SK-N-SH (cell line): ENCODE data around the gene C9orf85. TPM values are rescaled to one million over a fixed set of nuclear protein-coding genes. Genes with fewer than 3 reads are reported as not detected.

Experiments used
- CTCF ChIA-PET: fragments of 300-600, 350-600 bp; formaldehyde crosslinking; extraction: SDS; loops from one replicate; lab custom pipeline; 2021; lab: Yijun Ruan, JAX
- POLR2A ChIA-PET: fragments of 350-600 bp; sonication (Branson Sonifier 250); formaldehyde crosslinking; extraction: SDS; loops from one replicate; lab custom pipeline; 2020; ENCODE audit warnings: antibody characterized with exemption, inconsistent platforms; lab: Yijun Ruan, JAX
- DNase-seq: peaks from one replicate; pipeline ENCODE4 v3.0.0; 2012
- H2AFZ ChIP-seq: fragments of 200-600 bp; sonication (generic); 2 replicates; pipeline ENCODE4 v1.8.1; 2016; ENCODE audit warnings: antibody characterized with exemption, mild to moderate bottlenecking, low read depth
- H3F3A ChIP-seq: fragments of 200-600 bp; sonication (generic); replicated peaks from 2 replicates; pipeline ENCODE3; 2016; ENCODE audit warnings: antibody characterized with exemption, mild to moderate bottlenecking; ENCODE audit not compliant: insufficient read depth
- H3K27ac ChIP-seq, 2 experiments: fragments of 200-500 bp in 1 of 2; fragments of 200-600 bp in 1 of 2; sonication (Bioruptor generic) in 1 of 2; sonication (generic), shearing (Covaris generic) in 1 of 2; 2 replicates each; pipeline versions ENCODE4 v1.5.1 to v1.6.1; 2014 to 2016; ENCODE audit warnings: low read depth in 2 of 2, inconsistent platforms in 1 of 2, low read length in 1 of 2, mild to moderate bottlenecking in 1 of 2, mixed read lengths in 1 of 2
- H3K27me3 ChIP-seq: fragments of 200-600 bp; sonication (generic), shearing (Covaris generic); 2 replicates; pipeline ENCODE4 v1.6.1; 2016; ENCODE audit warnings: mixed run types; ENCODE audit not compliant: insufficient read depth
- H3K36me3 ChIP-seq, 2 experiments: fragments of 200-500 bp in 1 of 2; fragments of 200-600 bp in 1 of 2; sonication (Bioruptor generic) in 1 of 2; sonication (generic) in 1 of 2; replicated peaks in 1 of 2; 2 replicates each; pipeline versions ENCODE3 to v1.5.1; 2014 to 2016; ENCODE audit warnings: low read length in 1 of 2, mild to moderate bottlenecking in 1 of 2; ENCODE audit not compliant: insufficient read depth in 2 of 2, control insufficient read depth in 1 of 2
- H3K4me1 ChIP-seq, 2 experiments: fragments of 200-500 bp in 1 of 2; fragments of 200-600 bp in 1 of 2; sonication (Bioruptor generic) in 1 of 2; sonication (generic), shearing (Covaris generic) in 1 of 2; 2 replicates each; pipeline versions ENCODE4 v1.5.1 to v1.6.1; 2014 to 2016; ENCODE audit warnings: low read depth in 1 of 2, low read length in 1 of 2, mixed run types in 1 of 2; ENCODE audit not compliant: insufficient read depth in 2 of 2, control insufficient read depth in 1 of 2
- H3K4me2 ChIP-seq: fragments of 200-600 bp; sonication (generic), shearing (Covaris generic); 2 replicates; pipeline ENCODE4 v1.6.1; 2017; ENCODE audit warnings: mixed run types
- H3K4me3 ChIP-seq, 2 experiments: fragments of 200-500 bp in 1 of 2; fragments of 200-600 bp in 1 of 2; sonication (Bioruptor generic) in 1 of 2; sonication (generic), shearing (Covaris generic) in 1 of 2; 2 replicates each; pipeline versions ENCODE4 v1.5.1 to v1.8.1; 2014 to 2016; ENCODE audit warnings: low read depth in 2 of 2, inconsistent platforms in 1 of 2, low read length in 1 of 2, mild to moderate bottlenecking in 1 of 2, mixed read lengths in 1 of 2, moderate library complexity in 1 of 2
- H3K79me2 ChIP-seq: fragments of 200-600 bp; sonication (generic); 2 replicates; pipeline ENCODE4 v1.8.1; 2017; ENCODE audit warnings: mild to moderate bottlenecking; ENCODE audit not compliant: insufficient read depth
- H3K9ac ChIP-seq: fragments of 200-600 bp; sonication (generic); 2 replicates; pipeline ENCODE4 v1.6.1; 2017; ENCODE audit warnings: mixed run types
- H3K9me2 ChIP-seq: fragments of 200-600 bp; sonication (generic); 2 replicates; pipeline ENCODE4 v1.6.1; 2017; ENCODE audit warnings: mixed run types
- H3K9me3 ChIP-seq: fragments of 200-600 bp; sonication (generic); 2 replicates; pipeline ENCODE4 v1.6.1; 2017; ENCODE audit warnings: mixed run types, mild to moderate bottlenecking, moderate library complexity
- H4K20me1 ChIP-seq: fragments of 200-600 bp; sonication (generic); 2 replicates; pipeline ENCODE4 v1.6.1; 2017; ENCODE audit warnings: mild to moderate bottlenecking, mixed run types; ENCODE audit not compliant: insufficient read depth
- CHD2 ChIP-seq: fragments of 150-350 bp; IDR thresholded peaks from 2 replicates; pipeline ENCODE4 v1.6.1; 2018; ENCODE audit warnings: low read length; ENCODE audit not compliant: partially characterized antibody
- EP300 ChIP-seq, 2 experiments: IDR thresholded peaks; 2 replicates each; pipeline versions ENCODE4 v1.4.0 to v1.6.1; 2012; ENCODE audit warnings: borderline replicate concordance in 1 of 2, low read depth in 1 of 2, low read length in 1 of 2
- FOXJ3 ChIP-seq: sonication (generic); formaldehyde crosslinking; IDR thresholded peaks from 2 replicates; pipeline ENCODE4 v1.5.1; 2020; ENCODE audit warnings: mild to moderate bottlenecking, missing genetic modification reagents
- FOXM1 ChIP-seq: IDR thresholded peaks from 2 replicates; pipeline ENCODE4 v1.4.0; 2012; ENCODE audit warnings: low read depth, mild to moderate bottlenecking
- GABPA ChIP-seq: IDR thresholded peaks from 2 replicates; pipeline ENCODE4 v1.4.0; 2012; ENCODE audit warnings: low read depth, mild to moderate bottlenecking
- GATA2 ChIP-seq: sonication (generic); formaldehyde crosslinking; IDR thresholded peaks from 2 replicates; pipeline ENCODE4 v1.5.0; 2020; ENCODE audit warnings: mild to moderate bottlenecking, missing genetic modification reagents
- MAX ChIP-seq: IDR thresholded peaks from 2 replicates; pipeline ENCODE4 v1.4.0; 2012; ENCODE audit warnings: low read depth
- NFIC ChIP-seq: IDR thresholded peaks from 2 replicates; pipeline ENCODE4 v1.4.0; 2012; ENCODE audit warnings: borderline replicate concordance
- NRF1 ChIP-seq: IDR thresholded peaks from 2 replicates; pipeline ENCODE4 v1.6.1; 2012; ENCODE audit warnings: low read depth, mild to moderate bottlenecking, low read length
- RAD21 ChIP-seq: IDR thresholded peaks from 2 replicates; pipeline ENCODE4 v1.6.1; 2012; ENCODE audit warnings: mild to moderate bottlenecking, low read length
- RCOR1 ChIP-seq: fragments of 150-350 bp; IDR thresholded peaks from 2 replicates; pipeline ENCODE4 v1.6.1; 2017; ENCODE audit warnings: antibody characterized with exemption, low read length
- RXRA ChIP-seq: IDR thresholded peaks from 2 replicates; pipeline ENCODE4 v1.4.0; 2012; ENCODE audit warnings: low read depth, mild to moderate bottlenecking, borderline replicate concordance
- SIN3A ChIP-seq: IDR thresholded peaks from 2 replicates; pipeline ENCODE4 v1.6.1; 2012; ENCODE audit warnings: low read depth, mild to moderate bottlenecking, low read length, moderate library complexity, borderline replicate concordance
- TEAD4 ChIP-seq: IDR thresholded peaks from 2 replicates; pipeline ENCODE4 v1.4.0; 2012; ENCODE audit warnings: mild to moderate bottlenecking, borderline replicate concordance; ENCODE audit not compliant: insufficient read depth
- ZBTB33 ChIP-seq: IDR thresholded peaks from 2 replicates; pipeline ENCODE4 v1.4.0; 2012; ENCODE audit warnings: low read depth, borderline replicate concordance
- WGBS: methylation state at CpG from one replicate; pipeline ENCODE4 v1.1.6; 2017; ENCODE audit warnings: low lambda C conversion rate; 5-methylcytosine and 5-hydroxymethylcytosine counted together
- polyA plus RNA-seq, 3 experiments: library from polyadenylated mRNA; depleted of rRNA; stranded (reverse); fragments of >200 nt; gene quantifications; 2 replicates each; pipeline ENCODE4 v1.2.3, GENCODE V29; 2012
- TF ChIP-seq, protein P1 (sequence below): IDR thresholded peaks from 2 replicates; pipeline ENCODE4; 2012
- TF ChIP-seq, protein P2 (sequence below): fragments of 200-600 bp; sonication (generic); IDR thresholded peaks from 2 replicates; pipeline ENCODE4 v1.6.1; 2017; ENCODE audit warnings: antibody characterized with exemption, mild to moderate bottlenecking, moderate library complexity

Gene C9orf85
- polyA plus RNA-seq, 1 of the 3 experiments (the other 2 are of a cell fraction): 11.1 TPM

- no peak for DNase-seq
- Histone ChIP-seq H3K4me1 (no peaks in the 10 kb centered on the region), H3K9me2 (no peaks in the 10 kb centered on the region), H3K9me3 (no peaks in the 10 kb centered on the region), H3K9ac (no peak overlapping the region), H2AFZ (no peak overlapping the region), H3K36me3 (peaks cover 0 to 4% of the 10 kb centered on the region in 2 experiments), H3K27me3 (no peaks in the 10 kb centered on the region), H4K20me1 (no peaks in the 10 kb centered on the region), H3K4me3 (no peak overlapping the region), H3K79me2 (peaks cover 35% of the 10 kb centered on the region; the same call in 1 of the 2 replicates), H3K4me2 (no peak overlapping the region), H3K27ac (no peak overlapping the region), H3F3A (peaks cover 3% of the 10 kb centered on the region)
- TF ChIP-seq FOXM1 (no peak), MAX (no peak), FOXJ3 (CRISPR knock-in tag) (no peak)
- POLR2A ChIA-PET: no interaction called here
- CTCF ChIA-PET: interaction anchor here (1.5 to 1.8 kb wide), 2 partner anchors 17 to 18 kb away, joined by 3 to 6 read pairs; no protein-coding TSS in a partner anchor
- WGBS: 95% methylated on average over 2 of the region's 2 CpGs
Observed at GRCh38 chr9:71931166-71931565, 19.7 kb downstream of the C9orf85 start.

- H4K20me1 ChIP-seq: peaks cover 8% of the 10 kb centered on the region
- no peak overlapping the region for H3K9ac ChIP-seq
- no peak overlapping the region; a peak in 1 of 4 replicates for H3K27ac ChIP-seq
- no peak overlapping the region for H2AFZ ChIP-seq
- no peaks in the 10 kb centered on the region for H3K36me3 ChIP-seq
- CTCF ChIA-PET: interaction anchor here (1.3 kb wide), 1 partner anchor 37 kb away, joined by 4 read pairs; no protein-coding TSS in a partner anchor
- POLR2A ChIA-PET: no interaction called here
- no peak overlapping the region for H3K4me2 ChIP-seq
- H3F3A ChIP-seq: peaks cover 5% of the 10 kb centered on the region
- peaks cover 42% of the 10 kb centered on the region; the same call in 1 of the 2 replicates for H3K79me2 ChIP-seq
- H3K27me3 ChIP-seq: no peaks in the 10 kb centered on the region
- H3K9me3 ChIP-seq: no peaks in the 10 kb centered on the region
- WGBS: 75% methylated on average over 1 of the region's 1 CpG
- H3K4me1 ChIP-seq: no peaks in the 10 kb centered on the region; a peak in 1 of 4 replicates
- TF ChIP-seq ZBTB33 (no peak), CHD2 (no peak), FOXJ3 (CRISPR knock-in tag) (no peak)
- H3K4me3 ChIP-seq: no peak overlapping the region
- no peak for DNase-seq
- no peaks in the 10 kb centered on the region for H3K9me2 ChIP-seq
Observed at GRCh38 chr9:71936066-71936465, 24.6 kb downstream of the C9orf85 start.

GRCh38 chr9:71937070-71937625, 25.7 kb downstream of the C9orf85 start:
- Histone ChIP-seq H3K4me2 (no peak overlapping the region), H2AFZ (no peak overlapping the region), H3K79me2 (peaks cover 35% of the 10 kb centered on the region; the same call in 1 of the 2 replicates), H3K9ac (no peak overlapping the region), H3K27ac (no peak overlapping the region), H3K4me3 (no peak overlapping the region), H3K36me3 (no peaks in the 10 kb centered on the region), H3K9me2 (no peaks in the 10 kb centered on the region), H4K20me1 (peaks cover 8% of the 10 kb centered on the region), H3K27me3 (no peaks in the 10 kb centered on the region), H3K4me1 (no peaks in the 10 kb centered on the region; a peak in 1 of 4 replicates), H3K9me3 (no peaks in the 10 kb centered on the region), H3F3A (peaks cover 5% of the 10 kb centered on the region)
- ChIA-PET CTCF (interaction anchor here (0.7 to 1.6 kb wide), 3 partner anchors 12 to 335 kb away, joined by 3 to 5 read pairs (median 4); no protein-coding TSS in a partner anchor), POLR2A (no interaction called here)
- 97% methylated on average over 4 of the region's 4 CpGs for WGBS
- no peak for DNase-seq
- TF ChIP-seq NFIC (no peak), GABPA (no peak), GATA2 (CRISPR knock-in tag) (no peak), SIN3A (no peak), RXRA (no peak), FOXJ3 (CRISPR knock-in tag) (no peak), RAD21 (no peak), FOXM1 (no peak), NRF1 (no peak), EP300 (IDR thresholded peaks at IDR 0.05; ENCODE audit: borderline replicate concordance in 1 of 2, low read depth in 1 of 2, low read length in 1 of 2) (no peak), TEAD4 (no peak), RCOR1 (no peak)
- TF ChIP-seq, protein P1, sequence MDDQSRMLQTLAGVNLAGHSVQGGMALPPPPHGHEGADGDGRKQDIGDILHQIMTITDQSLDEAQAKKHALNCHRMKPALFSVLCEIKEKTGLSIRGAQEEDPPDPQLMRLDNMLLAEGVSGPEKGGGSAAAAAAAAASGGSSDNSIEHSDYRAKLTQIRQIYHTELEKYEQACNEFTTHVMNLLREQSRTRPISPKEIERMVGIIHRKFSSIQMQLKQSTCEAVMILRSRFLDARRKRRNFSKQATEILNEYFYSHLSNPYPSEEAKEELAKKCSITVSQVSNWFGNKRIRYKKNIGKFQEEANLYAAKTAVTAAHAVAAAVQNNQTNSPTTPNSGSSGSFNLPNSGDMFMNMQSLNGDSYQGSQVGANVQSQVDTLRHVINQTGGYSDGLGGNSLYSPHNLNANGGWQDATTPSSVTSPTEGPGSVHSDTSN: no peak
- TF ChIP-seq, protein P2, sequence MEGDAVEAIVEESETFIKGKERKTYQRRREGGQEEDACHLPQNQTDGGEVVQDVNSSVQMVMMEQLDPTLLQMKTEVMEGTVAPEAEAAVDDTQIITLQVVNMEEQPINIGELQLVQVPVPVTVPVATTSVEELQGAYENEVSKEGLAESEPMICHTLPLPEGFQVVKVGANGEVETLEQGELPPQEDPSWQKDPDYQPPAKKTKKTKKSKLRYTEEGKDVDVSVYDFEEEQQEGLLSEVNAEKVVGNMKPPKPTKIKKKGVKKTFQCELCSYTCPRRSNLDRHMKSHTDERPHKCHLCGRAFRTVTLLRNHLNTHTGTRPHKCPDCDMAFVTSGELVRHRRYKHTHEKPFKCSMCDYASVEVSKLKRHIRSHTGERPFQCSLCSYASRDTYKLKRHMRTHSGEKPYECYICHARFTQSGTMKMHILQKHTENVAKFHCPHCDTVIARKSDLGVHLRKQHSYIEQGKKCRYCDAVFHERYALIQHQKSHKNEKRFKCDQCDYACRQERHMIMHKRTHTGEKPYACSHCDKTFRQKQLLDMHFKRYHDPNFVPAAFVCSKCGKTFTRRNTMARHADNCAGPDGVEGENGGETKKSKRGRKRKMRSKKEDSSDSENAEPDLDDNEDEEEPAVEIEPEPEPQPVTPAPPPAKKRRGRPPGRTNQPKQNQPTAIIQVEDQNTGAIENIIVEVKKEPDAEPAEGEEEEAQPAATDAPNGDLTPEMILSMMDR: no peak
